ENCODE results near the gene ADAMTS12. TPM values are rescaled to one million over a fixed set of nuclear protein-coding genes. Genes with fewer than 3 reads are reported as not detected.

ADAMTS12 gene
- total RNA-seq, 1 experiment from 2014 or later = 0.15 TPM

DNA sequence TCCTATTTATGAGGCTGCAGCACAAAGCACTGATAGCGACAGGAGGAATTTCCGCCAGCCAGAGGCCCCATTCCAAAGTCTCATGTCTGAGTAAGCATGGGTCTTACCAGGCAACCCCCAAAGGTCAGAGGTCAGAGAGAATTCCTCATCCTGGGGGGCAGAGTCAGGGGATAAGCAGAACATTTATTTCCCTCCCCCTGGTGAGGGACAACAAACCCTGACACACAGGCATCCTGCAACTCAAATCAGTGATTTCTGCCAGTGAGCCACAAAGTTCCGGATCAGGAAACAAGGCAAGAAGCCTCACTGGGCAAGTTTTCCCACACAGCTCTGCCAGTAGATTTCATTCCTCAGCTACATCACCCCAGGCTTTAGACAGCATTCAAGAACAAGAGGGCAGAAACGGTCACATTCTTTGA, 37.0 kb downstream of the ADAMTS12 start:
- Histone ChIP-seq H3K4me1 (ENCODE audit: control insufficient read depth, insufficient read depth, low read length) (no peaks in the 10 kb centered on the region), H3K36me3 (ENCODE audit: control insufficient read depth, insufficient read depth, low read length) (no peaks in the 10 kb centered on the region), H3K27me3 (ENCODE audit: control insufficient read depth, insufficient read depth, low read length) (no peaks in the 10 kb centered on the region; the same call in 1 of the 2 replicates), H3K9me3 (ENCODE audit: control insufficient read depth, insufficient read depth, low read depth, low read length) (no peaks in the 10 kb centered on the region), H3K27ac (ENCODE audit: low read length) (no peak overlapping the region), H3K4me3 (ENCODE audit: low read depth in 2 of 2, low read length in 2 of 2) (no peak overlapping the region)
- intact Hi-C loops (cut with micrococcal nuclease; ENCODE audit: unreplicated experiment) = no loop called here
- no peak for ATAC-seq
- BruUV-seq (replicated peaks) = no TSS peak
- ChIA-PET CTCF (no interaction called here), POLR2A (no interaction called here)
- TF ChIP-seq, protein P1, sequence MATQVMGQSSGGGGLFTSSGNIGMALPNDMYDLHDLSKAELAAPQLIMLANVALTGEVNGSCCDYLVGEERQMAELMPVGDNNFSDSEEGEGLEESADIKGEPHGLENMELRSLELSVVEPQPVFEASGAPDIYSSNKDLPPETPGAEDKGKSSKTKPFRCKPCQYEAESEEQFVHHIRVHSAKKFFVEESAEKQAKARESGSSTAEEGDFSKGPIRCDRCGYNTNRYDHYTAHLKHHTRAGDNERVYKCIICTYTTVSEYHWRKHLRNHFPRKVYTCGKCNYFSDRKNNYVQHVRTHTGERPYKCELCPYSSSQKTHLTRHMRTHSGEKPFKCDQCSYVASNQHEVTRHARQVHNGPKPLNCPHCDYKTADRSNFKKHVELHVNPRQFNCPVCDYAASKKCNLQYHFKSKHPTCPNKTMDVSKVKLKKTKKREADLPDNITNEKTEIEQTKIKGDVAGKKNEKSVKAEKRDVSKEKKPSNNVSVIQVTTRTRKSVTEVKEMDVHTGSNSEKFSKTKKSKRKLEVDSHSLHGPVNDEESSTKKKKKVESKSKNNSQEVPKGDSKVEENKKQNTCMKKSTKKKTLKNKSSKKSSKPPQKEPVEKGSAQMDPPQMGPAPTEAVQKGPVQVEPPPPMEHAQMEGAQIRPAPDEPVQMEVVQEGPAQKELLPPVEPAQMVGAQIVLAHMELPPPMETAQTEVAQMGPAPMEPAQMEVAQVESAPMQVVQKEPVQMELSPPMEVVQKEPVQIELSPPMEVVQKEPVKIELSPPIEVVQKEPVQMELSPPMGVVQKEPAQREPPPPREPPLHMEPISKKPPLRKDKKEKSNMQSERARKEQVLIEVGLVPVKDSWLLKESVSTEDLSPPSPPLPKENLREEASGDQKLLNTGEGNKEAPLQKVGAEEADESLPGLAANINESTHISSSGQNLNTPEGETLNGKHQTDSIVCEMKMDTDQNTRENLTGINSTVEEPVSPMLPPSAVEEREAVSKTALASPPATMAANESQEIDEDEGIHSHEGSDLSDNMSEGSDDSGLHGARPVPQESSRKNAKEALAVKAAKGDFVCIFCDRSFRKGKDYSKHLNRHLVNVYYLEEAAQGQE (IDR thresholded peaks at IDR 0.05; ENCODE audit: insufficient read depth in 1 of 2, low read depth in 2 of 2, low read length in 1 of 2) = no peak
- TF ChIP-seq TCF7L2 (IDR thresholded peaks at IDR 0.05; ENCODE audit: low read depth, low read length) (no peak), SIN3A (IDR thresholded peaks at IDR 0.05; ENCODE audit: borderline replicate concordance, insufficient read depth, low read depth, low read length) (no peak)
- in situ Hi-C loops (cut with HindIII; ENCODE audit: low pct_unique_long_range_greater_than_20kb, low sequenced_read_pairs) = no loop called here
- no peak for DNase-seq (ENCODE audit: low read depth, low spot score)

DNA sequence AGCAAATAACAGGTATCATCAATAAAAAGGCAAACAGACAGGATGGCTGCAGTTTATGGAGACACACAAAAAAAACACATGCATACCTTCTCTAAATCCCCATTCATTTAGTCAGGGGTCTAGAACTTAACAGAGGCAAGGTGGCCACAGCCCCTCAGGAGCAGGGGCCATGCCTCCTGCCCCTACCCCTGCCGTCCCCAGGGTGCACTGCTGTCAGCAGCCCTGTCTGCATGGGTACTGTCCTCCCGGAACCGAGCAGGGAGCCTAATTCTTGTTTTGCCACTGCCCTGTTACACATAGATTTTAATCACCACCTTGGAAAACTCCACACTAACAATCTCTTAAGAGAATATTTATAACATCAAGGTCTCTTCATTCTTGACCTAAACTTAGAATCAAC, 39.0 kb downstream of the ADAMTS12 start:
- intact Hi-C loops (cut with micrococcal nuclease; ENCODE audit: unreplicated experiment) = no loop called here
- Histone ChIP-seq H3K36me3 (ENCODE audit: control insufficient read depth, insufficient read depth, low read length) (no peaks in the 10 kb centered on the region), H3K27me3 (ENCODE audit: control insufficient read depth, insufficient read depth, low read length) (no peaks in the 10 kb centered on the region; the same call in 1 of the 2 replicates), H3K9me3 (ENCODE audit: control insufficient read depth, insufficient read depth, low read depth, low read length) (no peaks in the 10 kb centered on the region), H3K4me1 (ENCODE audit: control insufficient read depth, insufficient read depth, low read length) (no peaks in the 10 kb centered on the region), H3K4me3 (ENCODE audit: low read depth in 2 of 2, low read length in 2 of 2) (no peak overlapping the region), H3K27ac (ENCODE audit: low read length) (no peak overlapping the region)
- ATAC-seq (no peak), DNase-seq (ENCODE audit: low read depth, low spot score) (no peak)
- BruUV-seq (replicated peaks) = no TSS peak
- in situ Hi-C loops (cut with HindIII; ENCODE audit: low pct_unique_long_range_greater_than_20kb, low sequenced_read_pairs) = no loop called here
- CTCF ChIA-PET = no interaction called here
- TF ChIP-seq CTCF (IDR thresholded peaks at IDR 0.05) (no peak), TCF7L2 (IDR thresholded peaks at IDR 0.05; ENCODE audit: low read depth, low read length) (no peak), POLR2AphosphoS5 (IDR thresholded peaks at IDR 0.05; ENCODE audit: low read depth, low read length) (no peak), SIN3A (IDR thresholded peaks at IDR 0.05; ENCODE audit: borderline replicate concordance, insufficient read depth, low read depth, low read length) (no peak)
- TF ChIP-seq, protein P1 (IDR thresholded peaks at IDR 0.05; ENCODE audit: insufficient read depth in 1 of 2, low read depth in 2 of 2, low read length in 1 of 2) = no peak
- POLR2A ChIA-PET = no interaction called here
